Muscle of back (tissue), 11 donors: Measurements from ENCODE around the gene MYH4. TPM values are rescaled to one million over a fixed set of nuclear protein-coding genes. Genes with fewer than 3 reads are reported as not detected.

ENCODE experiments used
- DNase-seq, 3 donors: peaks; one replicate each; pipeline versions ENCODE4 v3.0.0 to v3.0.0-alpha.2; 2013
- polyA plus RNA-seq, 10 donors: library from polyadenylated mRNA; unstranded; fragments of 120-200 nt; gene quantifications; one replicate each; pipeline ENCODE4 v1.2.1, GENCODE V29; 2013; ENCODE audit not compliant: insufficient read length in 10 of 10

The MYH4 gene
- polyA plus RNA-seq, 10 donors = 0.14 to 0.54 (median 0.32) TPM

DNA sequence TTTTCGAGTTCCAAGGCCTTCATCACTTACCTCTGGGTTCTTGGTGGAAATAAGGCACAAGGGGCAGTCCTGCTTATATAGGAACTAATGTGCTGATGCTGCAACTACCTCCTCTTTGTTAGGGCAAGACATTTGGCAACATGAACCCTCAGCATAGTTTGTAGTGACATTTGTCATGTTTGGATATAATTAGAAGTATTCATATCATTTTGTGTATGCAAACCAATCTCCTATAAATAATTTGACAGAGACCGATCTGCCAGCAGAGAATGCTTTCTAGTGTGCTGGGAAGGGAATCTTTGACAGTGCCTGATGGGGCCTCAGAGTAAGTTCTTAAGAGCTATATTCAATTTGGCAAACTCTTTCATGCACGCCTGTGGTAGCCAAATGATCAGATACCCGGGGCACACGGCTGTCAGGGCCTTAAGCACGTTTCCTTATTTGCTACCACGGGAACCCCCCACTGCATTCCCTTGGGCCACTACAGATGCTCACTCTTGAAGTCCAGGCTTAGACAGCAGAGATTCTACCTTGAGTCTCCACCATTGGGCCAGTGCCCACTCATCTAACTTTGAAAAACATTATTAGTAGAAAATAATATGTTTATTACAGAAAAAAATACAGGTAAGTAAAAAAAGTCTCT, 47.3 kb downstream of the MYH4 start, which contains the start of gene MYH8:
TSS of gene MYH8 (minus strand) at position 51 of the 643 bp plus-strand sequence. CDS start 1,723 bp downstream, outside the sequence.
- peak; percentile 16 to 68 (median 44) for DNase-seq

DNA sequence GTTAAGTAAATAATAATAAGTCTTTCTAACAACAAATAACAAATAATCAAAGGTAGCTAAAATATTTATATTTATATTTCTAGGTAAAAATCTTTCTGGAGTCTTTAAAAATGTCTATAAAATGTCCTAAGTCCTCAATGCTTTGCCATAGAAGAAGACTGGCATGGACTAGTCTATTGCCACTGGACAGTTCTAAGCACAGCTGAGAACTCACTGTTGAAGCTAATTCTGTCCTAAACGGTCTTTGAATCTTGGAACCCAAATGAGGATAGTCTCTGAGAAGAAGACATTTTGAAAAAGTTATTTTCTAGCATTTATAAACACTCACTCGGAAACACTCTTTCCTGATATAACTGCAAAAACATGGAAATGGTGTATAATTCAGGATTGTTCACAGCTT, 48.1 kb downstream of the MYH4 start:
- DNase-seq = no peak

- no peak for DNase-seq
These were observed 48.5 kb downstream of the MYH4 start for GRCh38 chr17:10420811-10421210.

DNA sequence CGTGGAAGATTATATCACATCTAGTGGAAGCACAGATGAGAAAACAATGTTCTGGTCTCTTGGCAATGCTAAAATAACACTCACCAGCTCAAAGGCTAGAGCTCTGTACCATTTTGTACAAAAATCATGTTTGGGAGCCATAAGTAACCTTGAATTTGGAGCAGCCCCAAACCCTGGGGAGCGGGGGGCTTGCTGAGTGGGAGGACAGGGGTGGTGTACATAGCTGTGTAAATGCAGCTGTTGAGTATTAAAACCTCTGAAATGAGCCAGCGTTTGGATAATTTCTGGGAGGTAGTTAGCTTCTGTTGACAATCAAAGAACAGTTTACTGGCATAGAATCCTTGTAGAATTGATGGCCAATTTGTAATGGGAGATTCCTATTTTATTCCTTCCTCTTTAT, 51.9 kb downstream of the MYH4 start:
- peak in 2 of 3 donors; percentile 17 to 63 for DNase-seq

- no peak for DNase-seq
These were observed 54.2 kb downstream of the MYH4 start for GRCh38 chr17:10415161-10415560.

DNA sequence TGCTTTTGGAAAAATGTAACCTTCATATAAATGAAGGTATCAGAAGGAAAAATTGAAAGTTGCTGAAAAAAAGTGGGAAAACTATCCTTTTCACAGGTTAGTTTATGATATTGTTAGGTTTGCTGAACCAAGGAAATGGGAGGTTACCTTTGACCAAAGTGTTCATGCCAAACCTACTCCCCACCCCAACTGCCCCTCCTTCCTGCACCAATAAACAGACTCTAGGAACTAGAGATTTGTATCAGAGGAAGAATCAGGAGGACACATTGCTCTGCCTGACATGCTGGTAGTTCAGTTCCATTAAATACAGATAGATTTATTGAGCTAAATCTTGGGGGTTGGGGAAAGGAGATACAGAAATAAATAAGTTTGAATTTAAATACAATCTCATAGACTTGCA, 65.8 kb downstream of the MYH4 start:
- no peak for DNase-seq

DNA sequence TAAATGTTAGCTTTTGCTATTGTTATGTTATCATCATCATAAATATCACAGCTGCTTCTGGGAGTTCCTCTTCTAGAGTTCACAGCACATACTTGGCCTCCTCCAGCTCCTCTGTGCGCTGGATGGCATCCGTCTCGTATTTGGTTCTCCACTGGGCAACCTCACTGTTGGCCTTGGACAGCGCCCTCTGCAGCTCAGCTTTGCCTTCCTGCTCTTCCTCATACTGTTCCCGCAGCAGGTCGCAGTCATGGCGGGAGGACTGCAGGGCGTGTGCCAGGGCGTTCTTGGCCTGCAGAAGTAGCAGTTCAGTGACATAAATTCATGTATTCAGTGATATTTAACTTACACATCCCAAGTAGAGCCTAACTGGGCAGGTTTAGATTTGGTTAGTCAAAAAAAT, 71.0 kb downstream of the MYH4 start:
- DNase-seq = no peak

DNA sequence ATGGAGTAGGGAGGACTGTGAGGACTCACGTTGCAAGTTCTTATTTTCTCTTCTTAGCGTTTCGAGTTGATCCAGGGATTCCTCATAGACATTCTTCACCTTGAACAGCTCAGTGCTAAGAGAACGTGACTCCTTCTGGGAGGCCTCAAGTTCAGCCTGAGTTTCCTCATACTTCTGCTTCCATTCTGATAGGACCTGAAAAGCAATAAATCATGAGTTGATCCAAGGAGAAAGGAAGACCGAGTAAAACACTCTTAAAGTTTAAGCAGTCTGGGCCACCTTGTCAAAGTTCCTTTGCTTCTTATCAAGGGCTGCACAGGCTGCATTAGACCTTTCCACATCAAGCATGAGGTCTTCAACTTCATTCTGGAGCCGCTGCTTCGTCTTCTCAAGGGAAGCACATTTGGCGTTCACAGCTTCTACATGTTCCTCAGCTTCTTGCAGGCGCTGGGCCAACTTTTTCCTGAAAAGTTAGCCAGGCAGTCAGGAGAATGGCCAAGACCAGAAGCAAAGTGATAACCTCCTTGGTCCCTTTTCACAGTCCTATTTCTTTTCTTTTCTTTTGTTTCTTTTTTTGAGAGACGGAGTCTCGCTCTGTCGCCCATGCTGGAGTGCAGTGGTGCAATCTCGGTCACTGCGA, 72.7 kb downstream of the MYH4 start:
- DNase-seq = no peak

GRCh38 chr17:10394201-10394887, 75.0 kb downstream of the MYH4 start:
- no peak for DNase-seq

Other genes starting within 250 kb of the MYH4 start
- gene MYH13, start 96.6 kb downstream of the MYH4 start, polyA plus RNA-seq = 1 to 10 TPM in 2 of 10 donors, under 1 TPM in 8; 0.45 to 1.5 (median 0.68) TPM
- gene MYH8, start 47.6 kb downstream of the MYH4 start, polyA plus RNA-seq = 1,000 to 10,000 TPM in 9 of 10 donors, 100 to 1,000 TPM in 1; 436 to 2,760 (median 1,798) TPM
- gene MYH1, start 49.0 kb upstream of the MYH4 start, polyA plus RNA-seq = 10 to 100 TPM in 9 of 10 donors, 1 to 10 TPM in 1; 5.4 to 40.2 (median 14.4) TPM
- 100 to 1,000 TPM in 2 of 10 donors, 10 to 100 TPM in 8; 16.1 to 124 (median 79.2) TPM for gene MYH2, start 80.1 kb upstream of the MYH4 start, polyA plus RNA-seq
- over 10,000 TPM in 9 of 10 donors, 1,000 to 10,000 TPM in 1; 7,808 to 15,984 (median 12,274) TPM for gene MYH3, start 187.8 kb upstream of the MYH4 start, polyA plus RNA-seq
- 10 to 100 TPM; 22.9 to 28.0 (median 26.2) TPM for gene SCO1, start 228.0 kb upstream of the MYH4 start, polyA plus RNA-seq
- 10 to 100 TPM; 15.8 to 21.5 (median 17.9) TPM for gene ADPRM, start 228.0 kb upstream of the MYH4 start, polyA plus RNA-seq